HepG2 (cell line): Measurements from ENCODE around the gene DNAL4. TPM values are rescaled to one million over a fixed set of nuclear protein-coding genes. Genes with fewer than 3 reads are reported as not detected.

Experiments used
- ADNP ChIP-seq: sonication (generic); formaldehyde crosslinking; IDR thresholded peaks from 2 replicates; pipeline ENCODE4 v1.4.0; 2020; ENCODE audit warnings: missing genetic modification reagents
- CBX1 ChIP-seq: IDR thresholded peaks from one replicate; pipeline ENCODE4 v1.6.1; 2016; ENCODE audit warnings: antibody characterized with exemption, low read depth
- GMEB2 ChIP-seq: IDR thresholded peaks from 2 replicates; pipeline ENCODE4 v1.6.1; 2016; ENCODE audit warnings: missing biosample characterization, missing genetic modification reagents, low read depth
- HDAC1 ChIP-seq: sonication (generic); formaldehyde crosslinking; IDR thresholded peaks from 2 replicates; pipeline ENCODE4 v1.5.1; 2020; ENCODE audit warnings: mild to moderate bottlenecking, missing genetic modification reagents
- NFYB ChIP-seq: sonication (generic); formaldehyde crosslinking; IDR thresholded peaks from 2 replicates; pipeline ENCODE4 v1.4.0; 2020; ENCODE audit warnings: missing genetic modification reagents
- ZBTB33 ChIP-seq: sonication (generic); formaldehyde crosslinking; IDR thresholded peaks from 2 replicates; pipeline ENCODE4 v1.4.0; 2020; ENCODE audit warnings: missing genetic modification reagents
- ZGPAT ChIP-seq: IDR thresholded peaks from 2 replicates; pipeline ENCODE4 v1.6.1; 2016; ENCODE audit warnings: mild to moderate bottlenecking
- ZNF142 ChIP-seq: sonication (generic); formaldehyde crosslinking; IDR thresholded peaks from 2 replicates; pipeline ENCODE4 v1.4.0; 2020; ENCODE audit warnings: missing genetic modification reagents
- ZNF382 ChIP-seq: sonication (generic); formaldehyde crosslinking; IDR thresholded peaks from 2 replicates; pipeline ENCODE4 v1.5.0; 2020; ENCODE audit warnings: missing genetic modification reagents, mild to moderate bottlenecking, borderline replicate concordance
- ZNF720 ChIP-seq: sonication (generic); formaldehyde crosslinking; IDR thresholded peaks from 2 replicates; pipeline ENCODE4 v1.4.0; 2020; ENCODE audit warnings: missing genetic modification reagents
- ZSCAN22 ChIP-seq: sonication (generic); formaldehyde crosslinking; IDR thresholded peaks from 2 replicates; pipeline ENCODE4 v1.4.0; 2020; ENCODE audit warnings: mild to moderate bottlenecking, missing genetic modification reagents
- polyA plus RNA-seq, 8 experiments: library from polyadenylated mRNA; depleted of rRNA in 3 of 8; stranded (reverse) in 7 of 8; unstranded in 1 of 8; fragments of >200 nt; fragmentation: Illumina TruSeq in 4 of 8; extraction: Trizol in 4 of 8; gene quantifications; 2 replicates each; pipeline versions ENCODE4 v1.2.1 to v1.2.3, GENCODE V29; 2011 to 2016; ENCODE audit warnings: low read depth in 4 of 8, missing spikeins in 1 of 8, mixed read lengths in 1 of 8; ENCODE audit not compliant: insufficient read depth in 1 of 8
- total RNA-seq, 5 experiments: library from RNA; depleted of rRNA; stranded (reverse); fragments of >200 nt; fragmentation: Illumina TruSeq; extraction: Trizol; gene quantifications; 2 replicates each; pipeline ENCODE4 v1.2.3, GENCODE V29; 2016; ENCODE audit warnings: low read depth in 1 of 5
- TF ChIP-seq, protein P1 (sequence below): sonication (generic); formaldehyde crosslinking; IDR thresholded peaks from 2 replicates; pipeline ENCODE4 v1.8.0; 2022; ENCODE audit warnings: missing genetic modification reagents, mild to moderate bottlenecking, moderate library complexity, borderline replicate concordance

Gene DNAL4
- total and polyA plus RNA-seq, 2 of the 13 experiments (the other 11 are each of a cell fraction or from before 2014, with no cell fraction given), result 8.0 to 10.7 TPM

DNA sequence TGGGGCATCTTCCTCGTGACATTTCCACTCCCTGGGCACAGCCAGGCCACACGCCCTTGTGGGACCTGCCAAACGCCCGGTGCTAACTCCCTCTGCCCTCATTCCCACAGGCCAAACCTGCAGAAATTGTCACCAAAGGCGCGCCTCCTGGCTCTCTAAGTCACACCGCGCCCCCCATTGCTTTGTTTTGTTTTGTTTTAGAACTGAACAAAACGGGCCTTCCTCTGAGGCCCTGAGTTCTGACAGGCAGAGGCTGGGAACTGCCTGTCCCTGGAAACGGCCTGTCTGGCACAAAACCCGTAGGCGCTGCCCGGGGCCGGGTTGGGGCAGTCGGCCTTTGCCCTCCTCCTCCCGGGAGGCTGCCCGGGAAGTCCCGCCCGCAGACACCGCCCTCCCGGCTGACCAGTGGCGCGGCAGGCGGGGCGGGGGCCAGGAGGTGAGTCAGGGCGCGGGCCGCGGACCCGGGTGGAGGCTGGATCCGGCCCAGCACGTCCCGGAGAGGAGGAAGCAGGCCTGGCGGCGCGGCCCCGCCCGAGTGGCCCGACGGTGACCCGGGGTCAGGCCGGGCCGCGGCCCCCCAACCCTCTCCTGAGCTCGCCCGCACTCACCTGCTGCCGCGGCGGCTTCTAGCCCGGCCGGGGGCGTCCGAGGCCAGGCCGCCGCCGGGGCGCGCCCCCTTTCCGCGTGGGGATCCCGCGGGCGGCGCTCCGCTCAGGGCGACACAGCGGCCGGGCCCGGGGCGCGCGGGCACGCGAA is 38.6 kb downstream of the DNAL4 start (continued):
- TF ChIP-seq ZNF142 (CRISPR knock-in tag) (peak; percentile 71), ZSCAN22 (no peak), GMEB2 (no peak), ZNF382 (CRISPR knock-in tag) (no peak), ZNF720 (CRISPR knock-in tag) (no peak), ADNP (CRISPR knock-in tag) (no peak), ZBTB33 (CRISPR knock-in tag) (peak; percentile 39; the same call in 1 of the 2 replicates), NFYB (0 out of 2 replicates have a peak, but pooled peaks have one; percentile 29), HDAC1 (CRISPR knock-in tag) (peak; percentile 84), ZGPAT (CRISPR knock-in tag) (peak; percentile 60; the same call in 1 of the 2 replicates), CBX1 (peak; percentile 37)
- TF ChIP-seq, protein P1, sequence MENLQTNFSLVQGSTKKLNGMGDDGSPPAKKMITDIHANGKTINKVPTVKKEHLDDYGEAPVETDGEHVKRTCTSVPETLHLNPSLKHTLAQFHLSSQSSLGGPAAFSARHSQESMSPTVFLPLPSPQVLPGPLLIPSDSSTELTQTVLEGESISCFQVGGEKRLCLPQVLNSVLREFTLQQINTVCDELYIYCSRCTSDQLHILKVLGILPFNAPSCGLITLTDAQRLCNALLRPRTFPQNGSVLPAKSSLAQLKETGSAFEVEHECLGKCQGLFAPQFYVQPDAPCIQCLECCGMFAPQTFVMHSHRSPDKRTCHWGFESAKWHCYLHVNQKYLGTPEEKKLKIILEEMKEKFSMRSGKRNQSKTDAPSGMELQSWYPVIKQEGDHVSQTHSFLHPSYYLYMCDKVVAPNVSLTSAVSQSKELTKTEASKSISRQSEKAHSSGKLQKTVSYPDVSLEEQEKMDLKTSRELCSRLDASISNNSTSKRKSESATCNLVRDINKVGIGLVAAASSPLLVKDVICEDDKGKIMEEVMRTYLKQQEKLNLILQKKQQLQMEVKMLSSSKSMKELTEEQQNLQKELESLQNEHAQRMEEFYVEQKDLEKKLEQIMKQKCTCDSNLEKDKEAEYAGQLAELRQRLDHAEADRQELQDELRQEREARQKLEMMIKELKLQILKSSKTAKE (CRISPR knock-in tag), result peak; percentile 84
